GM12892 (cell line): Measurements from ENCODE around the gene DLG2.

Experiments used
- POLR2A ChIP-seq: IDR thresholded peaks from 2 replicates; pipeline ENCODE4 v1.6.1; 2011; ENCODE audit warnings: low read depth, low read length, control low read depth
- POLR2AphosphoS5 ChIP-seq: IDR thresholded peaks from 2 replicates; pipeline ENCODE4 v1.6.1; 2011; ENCODE audit warnings: low read depth, low read length, control low read depth

- TF ChIP-seq POLR2AphosphoS5, result no peak
- no peak for TF ChIP-seq POLR2A
These were observed 86.4 kb downstream of the DLG2 start for GRCh38 chr11:85540635-85541205.
